ENCODE data around the gene UQCC3.
A peak's percentile ranks its signal among the peaks of the same experiment; 100 is the strongest.

DNA sequence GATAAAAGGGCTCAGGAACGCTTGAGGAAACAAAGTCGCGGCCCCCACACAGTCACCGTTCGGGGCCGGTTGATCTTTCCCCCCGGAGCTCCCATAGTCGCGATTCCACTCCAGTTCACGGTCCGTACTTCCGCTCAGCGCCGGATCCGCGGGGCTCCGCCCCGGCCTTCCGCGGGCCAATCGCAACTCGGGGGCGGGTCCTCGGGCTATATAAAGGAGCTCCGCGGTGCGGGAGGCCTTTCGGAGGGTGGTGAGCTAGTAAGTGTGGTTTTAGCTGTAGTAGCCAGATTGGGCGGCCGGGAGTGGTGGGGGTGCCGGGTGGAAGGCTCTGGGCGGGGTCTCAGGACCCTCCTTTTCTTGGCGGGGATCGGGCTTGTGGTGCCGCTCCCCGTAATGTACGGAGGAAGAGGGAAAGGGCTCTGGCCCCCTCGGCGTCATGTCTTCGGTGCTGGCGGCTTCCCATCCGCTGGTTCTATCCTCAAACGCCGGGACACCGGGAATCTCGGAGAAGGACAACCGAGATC lies 6.3 kb upstream of the UQCC3 start, which contains the start of the genes C11orf98 and CSKMT:
- TF ChIP-seq LCOR (CRISPR knock-in tag; IDR thresholded peaks at IDR 0.05), result peak; percentile 28; the same call in 1 of the 2 replicates
- peak; percentile 45; the same call in 1 of the 2 replicates for TF ChIP-seq TCF7 (IDR thresholded peaks at IDR 0.05; ENCODE audit: borderline replicate concordance)
